Measurements from ENCODE around the gene CHKA. TPM values are rescaled to one million over a fixed set of nuclear protein-coding genes. Genes with fewer than 3 reads are reported as not detected.

Gene CHKA
- total RNA-seq, 1 donor from 2014 or later: 8.7 TPM

DNA sequence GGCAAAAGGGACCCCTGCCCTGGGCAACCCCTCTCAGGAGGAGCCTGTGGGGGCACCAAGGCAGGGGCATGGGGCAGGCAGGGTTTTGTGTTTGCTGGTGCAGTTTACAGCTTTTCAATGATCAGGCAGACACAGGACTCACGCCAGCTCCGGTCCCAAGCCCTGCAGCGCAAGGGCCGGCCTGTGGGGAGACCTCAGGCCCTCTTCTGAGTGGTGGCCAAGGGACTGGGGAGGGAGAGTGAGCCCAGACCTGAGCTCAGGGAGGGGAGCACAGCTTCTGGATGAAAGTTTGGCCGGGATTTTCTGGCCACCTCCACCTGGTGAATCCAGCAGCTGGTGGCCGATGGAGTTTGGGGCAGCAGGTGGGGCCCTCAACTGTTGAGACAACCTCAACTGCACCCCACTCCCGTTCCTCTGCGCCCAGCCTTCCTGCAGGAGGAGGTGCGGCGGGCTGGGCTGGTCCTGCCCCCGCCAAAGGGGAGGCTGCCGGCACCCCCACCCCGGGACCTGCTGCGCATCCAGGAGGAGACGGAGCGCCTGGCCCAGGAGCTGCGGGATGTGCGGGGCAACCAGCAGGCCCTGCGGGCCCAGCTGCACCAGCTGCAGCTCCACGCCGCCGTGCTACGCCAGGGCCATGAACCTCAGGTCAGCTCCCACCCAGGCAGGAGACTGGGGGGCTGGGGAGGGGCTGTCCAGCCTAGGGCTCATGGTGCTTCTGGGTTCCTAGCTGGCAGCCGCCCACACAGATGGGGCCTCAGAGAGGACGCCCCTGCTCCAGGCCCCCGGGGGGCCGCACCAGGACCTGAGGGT is 78.8 kb downstream of the CHKA start:
- Histone ChIP-seq H3K9me3 (replicated peaks) (no peaks in the 10 kb centered on the region), H3K4me1 (peaks cover 36% of the 10 kb centered on the region), H3K4me3 (no peak overlapping the region), H3K27me3 (ENCODE audit: low read depth) (no peaks in the 10 kb centered on the region), H3K36me3 (peaks cover 21% of the 10 kb centered on the region), H3K27ac (replicated peaks) (no peak overlapping the region)
- DNase-seq: no peak
- TF ChIP-seq, protein P1, sequence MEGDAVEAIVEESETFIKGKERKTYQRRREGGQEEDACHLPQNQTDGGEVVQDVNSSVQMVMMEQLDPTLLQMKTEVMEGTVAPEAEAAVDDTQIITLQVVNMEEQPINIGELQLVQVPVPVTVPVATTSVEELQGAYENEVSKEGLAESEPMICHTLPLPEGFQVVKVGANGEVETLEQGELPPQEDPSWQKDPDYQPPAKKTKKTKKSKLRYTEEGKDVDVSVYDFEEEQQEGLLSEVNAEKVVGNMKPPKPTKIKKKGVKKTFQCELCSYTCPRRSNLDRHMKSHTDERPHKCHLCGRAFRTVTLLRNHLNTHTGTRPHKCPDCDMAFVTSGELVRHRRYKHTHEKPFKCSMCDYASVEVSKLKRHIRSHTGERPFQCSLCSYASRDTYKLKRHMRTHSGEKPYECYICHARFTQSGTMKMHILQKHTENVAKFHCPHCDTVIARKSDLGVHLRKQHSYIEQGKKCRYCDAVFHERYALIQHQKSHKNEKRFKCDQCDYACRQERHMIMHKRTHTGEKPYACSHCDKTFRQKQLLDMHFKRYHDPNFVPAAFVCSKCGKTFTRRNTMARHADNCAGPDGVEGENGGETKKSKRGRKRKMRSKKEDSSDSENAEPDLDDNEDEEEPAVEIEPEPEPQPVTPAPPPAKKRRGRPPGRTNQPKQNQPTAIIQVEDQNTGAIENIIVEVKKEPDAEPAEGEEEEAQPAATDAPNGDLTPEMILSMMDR (IDR thresholded peaks at IDR 0.05; ENCODE audit: borderline replicate concordance): no peak
- intact Hi-C loops (cut with micrococcal nuclease): no loop called here

DNA sequence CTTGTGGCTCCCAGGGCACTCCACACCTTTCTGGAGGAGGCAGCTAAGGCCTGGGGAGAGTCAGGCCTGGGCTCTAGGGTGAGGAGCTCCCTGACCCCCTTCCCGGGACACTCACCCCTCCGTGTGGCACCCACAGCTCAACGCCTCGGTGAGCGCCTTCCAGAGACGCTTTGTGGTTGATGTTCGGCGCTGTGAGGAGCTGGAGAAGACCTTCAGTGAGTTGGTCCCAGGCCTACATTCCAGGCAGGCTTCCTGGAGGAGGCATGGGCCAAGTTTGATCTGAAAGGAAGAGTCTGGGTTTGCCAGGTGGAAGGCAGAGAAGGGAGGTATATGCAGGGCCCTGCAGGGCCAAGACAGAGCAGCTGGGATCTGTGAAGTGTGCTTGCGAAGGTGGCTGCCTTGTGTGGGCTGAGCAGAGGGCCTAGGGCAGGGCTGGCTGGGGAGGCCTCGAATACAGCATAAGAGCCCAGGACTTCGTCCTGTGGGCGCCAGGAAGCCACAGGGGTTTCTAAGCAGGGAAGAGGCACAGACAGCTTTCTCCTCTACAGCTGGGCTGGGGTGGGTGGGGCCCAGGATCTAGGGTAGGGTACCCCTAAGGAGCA is 79.5 kb downstream of the CHKA start:
- H3K4me1 ChIP-seq: peaks cover 43% of the 10 kb centered on the region
- no peak overlapping the region for H3K27ac ChIP-seq (replicated peaks)

DNA sequence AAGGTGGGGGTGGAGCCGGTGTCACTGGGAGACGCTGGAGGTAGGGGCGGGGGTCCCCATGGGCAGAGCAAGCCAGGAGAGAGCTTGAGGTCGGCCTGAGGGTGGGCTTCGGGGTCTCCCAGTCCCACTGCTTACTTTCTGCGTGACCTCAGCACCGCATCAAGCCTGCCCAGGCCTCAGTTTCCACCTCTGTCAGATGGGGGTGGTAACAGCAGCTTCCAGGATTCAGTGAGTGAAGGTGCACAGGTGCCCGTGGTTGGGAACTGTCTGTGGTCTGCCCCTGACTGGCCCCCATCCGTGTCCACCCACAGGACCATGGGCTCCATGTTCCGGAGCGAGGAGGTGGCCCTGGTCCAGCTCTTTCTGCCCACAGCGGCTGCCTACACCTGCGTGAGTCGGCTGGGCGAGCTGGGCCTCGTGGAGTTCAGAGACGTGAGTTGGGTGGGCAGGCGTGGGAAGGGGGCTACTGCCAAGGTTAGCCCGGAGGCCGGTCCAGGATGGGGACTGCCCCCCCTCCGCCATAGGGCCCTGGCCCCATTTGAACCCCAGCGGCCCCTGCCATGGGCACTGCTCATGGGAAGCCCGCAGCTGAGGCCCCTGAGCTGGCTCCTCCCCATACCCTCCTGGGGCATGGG is 80.1 kb downstream of the CHKA start:
- H3K9me3 ChIP-seq (replicated peaks): no peaks in the 10 kb centered on the region
- peak overlapping the region; percentile 94 for H3K27ac ChIP-seq (replicated peaks)
- TF ChIP-seq, protein P1 (IDR thresholded peaks at IDR 0.05; ENCODE audit: borderline replicate concordance): no peak
- H3K4me1 ChIP-seq: peaks cover 50% of the 10 kb centered on the region
- peaks cover 28% of the 10 kb centered on the region for H3K36me3 ChIP-seq
- intact Hi-C loops (cut with micrococcal nuclease): no loop called here
- DNase-seq: no peak
- no peaks in the 10 kb centered on the region for H3K27me3 ChIP-seq (ENCODE audit: low read depth)
- peak overlapping the region; percentile 78 for H3K4me3 ChIP-seq

More for the DNA sequence above, 79.5 kb downstream of the CHKA start:
- no peak for DNase-seq
- intact Hi-C loops (cut with micrococcal nuclease): no loop called here
- H3K9me3 ChIP-seq (replicated peaks): no peaks in the 10 kb centered on the region
- no peaks in the 10 kb centered on the region for H3K27me3 ChIP-seq (ENCODE audit: low read depth)
- no peak overlapping the region for H3K4me3 ChIP-seq
- H3K36me3 ChIP-seq: peaks cover 22% of the 10 kb centered on the region
- TF ChIP-seq, protein P1 (IDR thresholded peaks at IDR 0.05; ENCODE audit: borderline replicate concordance): no peak

DNA sequence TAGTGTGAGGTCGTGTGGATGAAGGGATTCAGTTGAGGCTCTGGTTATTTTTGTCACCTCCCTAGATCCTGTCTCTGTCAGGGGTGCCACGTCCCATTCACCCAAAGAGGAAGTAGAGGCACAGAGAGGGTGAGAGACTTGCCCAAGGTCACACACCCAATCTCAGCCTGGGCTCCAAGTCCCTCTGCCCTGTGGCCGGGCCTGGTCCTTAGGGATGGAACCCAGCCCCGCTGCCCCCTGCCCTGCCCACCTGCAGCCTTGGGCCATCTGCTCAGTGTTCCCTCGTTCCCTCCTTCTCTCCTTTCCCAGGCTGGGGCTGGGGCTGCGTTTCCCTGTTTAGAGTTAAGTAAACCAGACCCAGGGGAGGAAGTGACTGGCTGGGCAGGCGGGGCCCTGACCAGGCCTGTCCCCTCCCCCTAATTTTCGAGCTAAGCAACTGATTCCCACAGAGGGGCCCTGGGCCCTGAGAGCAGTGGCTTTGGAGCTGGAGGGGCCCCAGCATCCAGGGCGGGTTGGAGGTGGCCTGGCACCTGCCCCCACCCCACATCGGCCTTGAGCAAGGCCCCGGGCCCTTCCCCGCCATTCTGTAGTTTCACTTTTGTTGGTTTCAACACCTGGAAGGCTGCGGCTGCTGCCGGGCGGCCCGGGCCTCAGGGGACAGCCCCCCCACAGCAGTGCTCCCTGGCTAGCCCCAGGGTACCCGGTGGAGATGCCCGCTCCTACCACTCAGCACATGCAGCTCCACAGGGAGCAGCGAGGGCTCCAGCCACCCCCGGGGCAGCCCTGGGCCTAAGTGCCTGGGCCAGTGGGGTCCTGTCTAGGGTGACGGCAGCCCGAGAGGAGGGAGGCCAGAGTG is 80.9 kb downstream of the CHKA start:
- TF ChIP-seq, protein P1 (IDR thresholded peaks at IDR 0.05; ENCODE audit: borderline replicate concordance): no peak
- Histone ChIP-seq H3K9me3 (replicated peaks) (no peaks in the 10 kb centered on the region), H3K27ac (replicated peaks) (peak overlapping the region; percentile 94), H3K36me3 (peaks cover 31% of the 10 kb centered on the region), H3K4me1 (peaks cover 57% of the 10 kb centered on the region), H3K27me3 (ENCODE audit: low read depth) (no peaks in the 10 kb centered on the region), H3K4me3 (peak overlapping the region; percentile 78)
- intact Hi-C loops (cut with micrococcal nuclease): no loop called here
- peak; percentile 66 for DNase-seq

DNA sequence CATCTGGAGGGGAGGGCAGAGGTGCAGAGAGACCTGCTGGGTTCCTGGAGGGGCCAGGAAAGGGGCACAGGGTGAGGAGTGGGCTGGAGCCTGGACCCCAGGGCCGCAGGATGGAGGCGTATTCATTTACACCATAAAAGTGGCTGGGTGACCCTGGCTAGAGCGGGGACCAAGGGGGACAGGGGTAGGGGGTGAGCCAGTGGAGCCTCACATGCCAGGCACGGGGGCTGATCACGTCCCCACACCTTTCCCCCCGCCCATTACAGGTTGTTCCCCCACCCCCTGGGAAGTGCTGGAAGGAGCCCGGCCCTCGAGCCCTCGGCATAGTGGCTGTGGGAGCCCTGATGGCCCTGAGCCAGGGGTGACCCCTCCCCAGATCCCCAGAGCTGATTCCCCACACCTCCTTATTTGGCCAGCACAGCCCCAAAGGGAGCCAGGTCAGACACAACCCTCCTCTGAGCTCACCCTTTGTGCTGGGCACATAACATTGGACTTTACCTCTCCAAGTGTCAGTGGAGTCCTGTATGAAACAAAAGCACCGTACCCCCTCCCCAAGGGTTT is 81.6 kb downstream of the CHKA start:
- TF ChIP-seq, protein P1 (IDR thresholded peaks at IDR 0.05; ENCODE audit: borderline replicate concordance): no peak
- peaks cover 32% of the 10 kb centered on the region for H3K36me3 ChIP-seq
- peak overlapping the region; percentile 78 for H3K4me3 ChIP-seq
- DNase-seq: no peak
- H3K27ac ChIP-seq (replicated peaks): peak overlapping the region; percentile 94
- H3K4me1 ChIP-seq: peaks cover 60% of the 10 kb centered on the region
- intact Hi-C loops (cut with micrococcal nuclease): no loop called here
- H3K9me3 ChIP-seq (replicated peaks): no peaks in the 10 kb centered on the region
- H3K27me3 ChIP-seq (ENCODE audit: low read depth): no peaks in the 10 kb centered on the region

Data from left ventricle myocardium inferior (tissue), 1 donor.